Psoas muscle (tissue), 8 donors: ENCODE data around the gene TRIP10. TPM values are rescaled to one million over a fixed set of nuclear protein-coding genes. Genes with fewer than 3 reads are reported as not detected.

Experiments used
- ATAC-seq, 4 donors: fragments of 200-7000 bp; cut with Tn5 transposase; one replicate each; pipeline ENCODE4 v1.9.1; 2020; ENCODE audit warnings: moderate library complexity in 3 of 4, mild to moderate bottlenecking in 2 of 4
- DNase-seq, 2 donors: peaks; one replicate each; pipeline ENCODE4 v3.0.0-alpha.2; 2020
- H3K27ac ChIP-seq: fragments of 200-600 bp; one replicate; pipeline ENCODE4 v1.8.0; 2022
- H3K27me3 ChIP-seq, 3 donors: fragments of 200-600 bp in 1 of 3; one replicate each; pipeline versions ENCODE4 v1.6.1 to v1.8.0; 2013 to 2022; ENCODE audit warnings: low read length in 2 of 3, mild to moderate bottlenecking in 2 of 3, moderate library complexity in 1 of 3; ENCODE audit not compliant: insufficient read depth in 3 of 3
- H3K36me3 ChIP-seq, 2 donors: fragments of 200-600 bp in 1 of 2; one replicate each; pipeline versions ENCODE4 v1.6.1 to v1.8.0; 2013 to 2022; ENCODE audit warnings: low read depth in 1 of 2, mild to moderate bottlenecking in 1 of 2, moderate library complexity in 1 of 2; ENCODE audit not compliant: insufficient read depth in 1 of 2
- H3K4me1 ChIP-seq: fragments of 200-600 bp; one replicate; pipeline ENCODE4 v1.8.0; 2022
- H3K4me3 ChIP-seq: fragments of 200-600 bp; one replicate; pipeline ENCODE4 v1.8.0; 2022; ENCODE audit warnings: mild to moderate bottlenecking
- H3K9me3 ChIP-seq: fragments of 200-600 bp; one replicate; pipeline ENCODE4 v1.8.0; 2022
- WGBS, 3 donors: extraction: QIAGEN DNeasy Blood & Tissue Kit; methylation state at CpG; one replicate each; pipeline versions ENCODE4 v1.1.6 to v1.1.7; 2013; 5-methylcytosine and 5-hydroxymethylcytosine counted together
- intact Hi-C, 2 donors: fragments of 100-400 bp; cut with DNase I; formaldehyde crosslinking; loops; one replicate each; pipeline versions ENCODE4 v1.11.0 to v1.14.2; 2022
- polyA plus RNA-seq, 3 donors: library from polyadenylated mRNA; stranded (reverse); fragments of 200-250 nt; gene quantifications; one replicate each; pipeline ENCODE4 v1.2.3, GENCODE V29; 2013
- total RNA-seq, 4 donors: library from RNA; stranded (reverse); fragmentation: NEBNext Ultra II Directional in 2 of 4; extraction: Animal tissue kit (Norgen Biotek cat#: 25700) in 2 of 4; gene quantifications; one replicate each; pipeline versions ENCODE4 v1.2.1 to v1.2.4, GENCODE V29; 2021 to 2023
- TF ChIP-seq, protein P1 (sequence below): fragments of 200-600 bp; IDR thresholded peaks from one replicate; pipeline ENCODE4 v1.8.0; 2022; ENCODE audit warnings: antibody characterized with exemption
- donor health status: healthy with polysubstance abuse.
- donor health status: DM: no; HTN: no; CAD: no; lungs with moderate emphysema.
- donor health status: Bipolar disorder and iron deficiency.
- donor health status: healthy.
- donor health status: DM: yes; HTN: yes; CAD: no.
- donor health status: DM: no; HTN: no; CAD: no.
- donor health status: DM: no; HTN: no; CAD: no.
- donor health status: DM: yes; HTN: yes; CAD: no.

The TRIP10 gene
- total and polyA plus RNA-seq, 7 donors = 104 to 297 (median 230) TPM

DNA sequence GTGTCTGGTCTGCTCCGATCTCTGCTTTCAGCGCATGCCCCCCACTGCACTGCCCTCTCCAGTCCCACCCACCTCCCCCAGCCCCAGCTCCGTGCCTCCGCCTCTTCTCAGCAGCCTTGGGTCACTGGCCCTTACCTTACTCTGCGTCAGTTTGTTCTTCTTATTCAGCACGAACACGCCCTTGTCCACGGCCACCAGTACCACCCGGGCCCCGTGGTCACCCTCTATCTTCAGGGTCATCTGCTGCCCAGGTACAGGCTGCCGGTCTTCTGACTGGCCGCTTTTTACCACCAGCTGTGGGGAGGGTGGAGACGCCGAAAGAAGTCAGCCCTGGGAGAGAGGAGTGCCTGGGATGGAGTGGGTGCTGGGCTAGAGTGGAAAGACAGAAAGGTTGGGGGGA, 29.9 kb upstream of the TRIP10 start:
- H3K4me3 ChIP-seq = no peak overlapping the region
- ATAC-seq (no peak), DNase-seq (peak in 1 of 2 donors; percentile 13)
- H3K4me1 ChIP-seq = no peaks in the 10 kb centered on the region
- TF ChIP-seq, protein P1, sequence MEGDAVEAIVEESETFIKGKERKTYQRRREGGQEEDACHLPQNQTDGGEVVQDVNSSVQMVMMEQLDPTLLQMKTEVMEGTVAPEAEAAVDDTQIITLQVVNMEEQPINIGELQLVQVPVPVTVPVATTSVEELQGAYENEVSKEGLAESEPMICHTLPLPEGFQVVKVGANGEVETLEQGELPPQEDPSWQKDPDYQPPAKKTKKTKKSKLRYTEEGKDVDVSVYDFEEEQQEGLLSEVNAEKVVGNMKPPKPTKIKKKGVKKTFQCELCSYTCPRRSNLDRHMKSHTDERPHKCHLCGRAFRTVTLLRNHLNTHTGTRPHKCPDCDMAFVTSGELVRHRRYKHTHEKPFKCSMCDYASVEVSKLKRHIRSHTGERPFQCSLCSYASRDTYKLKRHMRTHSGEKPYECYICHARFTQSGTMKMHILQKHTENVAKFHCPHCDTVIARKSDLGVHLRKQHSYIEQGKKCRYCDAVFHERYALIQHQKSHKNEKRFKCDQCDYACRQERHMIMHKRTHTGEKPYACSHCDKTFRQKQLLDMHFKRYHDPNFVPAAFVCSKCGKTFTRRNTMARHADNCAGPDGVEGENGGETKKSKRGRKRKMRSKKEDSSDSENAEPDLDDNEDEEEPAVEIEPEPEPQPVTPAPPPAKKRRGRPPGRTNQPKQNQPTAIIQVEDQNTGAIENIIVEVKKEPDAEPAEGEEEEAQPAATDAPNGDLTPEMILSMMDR = no peak
- WGBS, 3 donors = 43 to 49% (median 48%) methylated on average over 14 of the region's 14 CpGs
- H3K36me3 ChIP-seq = no peaks in the 10 kb centered on the region
- no peak overlapping the region for H3K27ac ChIP-seq
- H3K9me3 ChIP-seq = no peaks in the 10 kb centered on the region
- peaks cover 0 to 25% (median 22%) of the 10 kb centered on the region in 3 donors for H3K27me3 ChIP-seq
- intact Hi-C loops = no loop called here

DNA sequence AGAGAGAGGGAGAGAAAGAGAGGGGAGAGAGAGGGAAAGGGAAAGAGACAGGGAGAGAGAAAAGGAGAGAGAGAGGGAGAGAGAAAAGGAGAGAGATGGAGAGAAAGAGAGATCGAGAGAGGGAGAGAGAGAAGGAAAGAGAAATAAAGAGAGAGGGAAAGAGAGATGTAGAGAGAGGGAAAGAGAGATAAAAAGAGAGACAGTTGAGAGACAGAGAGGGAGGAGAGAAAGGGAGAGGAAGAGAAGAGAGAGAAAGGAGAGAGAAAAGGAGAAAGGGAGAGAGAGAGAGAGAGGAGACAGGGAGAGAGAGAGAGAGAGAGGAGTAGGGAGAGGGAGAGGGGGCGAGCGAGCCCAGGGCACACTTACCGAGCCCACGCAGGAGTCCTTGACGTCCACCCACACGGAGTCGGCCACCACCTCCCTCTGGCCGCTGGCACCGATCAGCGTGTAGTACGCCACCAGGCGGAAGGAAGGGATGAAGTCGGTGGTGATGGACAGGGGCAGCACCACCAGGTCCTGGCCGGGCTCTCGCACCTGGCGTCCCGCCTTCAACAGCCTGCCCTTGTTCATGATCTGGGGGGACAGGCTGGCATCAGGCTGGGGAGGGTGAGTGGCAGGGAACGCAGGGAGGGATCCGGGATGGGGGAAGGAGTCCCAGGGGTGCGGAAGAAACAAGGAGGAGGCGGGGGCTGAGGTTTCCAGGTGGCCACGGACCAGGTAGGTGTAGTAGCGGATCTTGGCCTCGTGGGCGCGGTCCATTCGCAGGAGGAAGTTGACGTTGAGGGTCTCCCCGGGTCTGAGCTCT, 29.0 kb upstream of the TRIP10 start:
- Histone ChIP-seq H3K4me3 (no peak overlapping the region), H3K27me3 (peaks cover 0 to 33% (median 22%) of the 10 kb centered on the region in 3 donors), H3K27ac (no peak overlapping the region), H3K36me3 (no peaks in the 10 kb centered on the region), H3K4me1 (no peaks in the 10 kb centered on the region), H3K9me3 (no peaks in the 10 kb centered on the region)
- 14 to 22% (median 17%) methylated on average over 26 to 30 of the region's 30 CpGs for WGBS, 3 donors
- no peak for ATAC-seq
- TF ChIP-seq, protein P1 = no peak
- intact Hi-C loops = no loop called here
- DNase-seq = peak in 1 of 2 donors; percentile 48

DNA sequence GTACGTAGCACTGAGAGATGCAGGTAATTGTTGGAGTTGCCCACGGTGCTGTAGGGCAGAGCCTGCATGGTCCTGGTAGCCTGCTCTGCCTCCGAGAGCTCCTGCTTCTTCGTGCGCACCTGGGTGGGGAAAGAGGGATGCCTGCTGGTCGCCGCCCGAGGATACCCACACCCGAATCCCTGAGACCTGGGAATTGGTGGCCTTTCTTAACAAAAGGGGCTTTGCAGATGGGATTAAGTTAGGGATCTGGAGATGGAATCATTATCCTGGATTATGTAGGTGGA, 28.5 kb upstream of the TRIP10 start:
- no peaks in the 10 kb centered on the region for H3K9me3 ChIP-seq
- peak in 1 of 2 donors; percentile 36 for DNase-seq
- peaks cover 0 to 33% (median 22%) of the 10 kb centered on the region in 3 donors for H3K27me3 ChIP-seq
- 38 to 53% (median 47%) methylated on average over 9 of the region's 9 CpGs for WGBS, 3 donors
- no peaks in the 10 kb centered on the region for H3K36me3 ChIP-seq
- H3K4me1 ChIP-seq = no peaks in the 10 kb centered on the region
- intact Hi-C loops = no loop called here
- no peak overlapping the region for H3K4me3 ChIP-seq
- TF ChIP-seq, protein P1 = no peak
- no peak overlapping the region for H3K27ac ChIP-seq
- ATAC-seq = no peak

DNA sequence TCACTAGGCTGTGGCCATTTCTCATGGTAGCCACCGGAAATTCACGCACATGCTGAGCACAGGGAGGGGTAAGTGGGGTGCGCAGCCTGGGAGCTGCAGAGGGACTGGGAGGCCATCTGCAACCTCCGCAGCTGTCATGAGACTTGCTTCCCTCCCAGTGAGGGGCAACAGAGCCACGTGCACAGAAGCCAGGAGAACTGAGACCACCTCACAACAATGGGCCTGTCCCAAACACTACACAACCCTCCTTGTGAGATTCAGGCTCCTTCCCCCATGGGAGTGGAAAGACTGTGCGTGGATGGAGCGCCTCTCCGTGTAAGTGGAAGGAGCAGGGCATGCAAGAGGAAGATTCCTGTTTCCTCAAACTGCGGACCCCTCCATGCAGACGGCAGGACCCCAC, 27.9 kb upstream of the TRIP10 start:
- peak in 1 of 2 donors; percentile 8 for DNase-seq
- Histone ChIP-seq H3K4me3 (no peak overlapping the region), H3K27me3 (peaks cover 0 to 38% (median 19%) of the 10 kb centered on the region in 3 donors), H3K27ac (no peak overlapping the region), H3K4me1 (no peaks in the 10 kb centered on the region), H3K9me3 (no peaks in the 10 kb centered on the region), H3K36me3 (no peaks in the 10 kb centered on the region)
- intact Hi-C loops = no loop called here
- WGBS, 3 donors = 54 to 58% (median 56%) methylated on average over 10 of the region's 10 CpGs
- ATAC-seq = no peak
- TF ChIP-seq, protein P1 = no peak

DNA sequence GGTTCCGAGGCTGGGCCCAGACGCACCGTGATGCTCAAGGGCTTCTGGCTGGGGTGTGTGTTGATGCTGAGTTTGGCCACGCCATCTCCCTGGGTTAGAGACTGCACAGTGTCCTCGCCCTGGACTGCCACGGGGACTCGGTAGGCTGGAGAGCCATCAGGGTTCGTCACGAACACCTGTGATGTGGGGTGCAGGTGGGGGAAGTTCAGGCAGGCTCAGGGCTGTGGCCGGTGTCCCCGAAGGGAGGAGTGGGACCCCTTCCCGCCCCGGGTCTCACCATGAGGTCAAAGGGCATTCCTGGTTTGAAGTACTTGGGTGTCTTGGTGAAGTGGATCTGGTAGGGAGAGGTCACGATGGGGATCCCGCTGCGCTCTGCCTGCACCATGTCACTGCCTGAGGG, 27.2 kb upstream of the TRIP10 start:
- 86 to 88% (median 87%) methylated on average over 16 of the region's 16 CpGs for WGBS, 3 donors
- Histone ChIP-seq H3K4me3 (no peak overlapping the region), H3K4me1 (no peaks in the 10 kb centered on the region), H3K27me3 (peaks cover 0 to 38% (median 19%) of the 10 kb centered on the region in 3 donors), H3K9me3 (no peaks in the 10 kb centered on the region), H3K27ac (no peak overlapping the region), H3K36me3 (no peaks in the 10 kb centered on the region)
- DNase-seq = peak in 1 of 2 donors; percentile 23
- TF ChIP-seq, protein P1 = no peak
- ATAC-seq = no peak
- intact Hi-C loops = no loop called here
